Caco-2 (cell line): ENCODE measurements around the gene CAPN5. TPM values are rescaled to one million over a fixed set of nuclear protein-coding genes. Genes with fewer than 3 reads are reported as not detected.

Experiments
- BruUV-seq: library from RNA; stranded (reverse); fragments of 400-500 nt; replicated peaks from 2 replicates; lab custom pipeline; 2021; lab: Mats Ljungman, UMichigan
- CTCF ChIA-PET: fragments of 300-600 bp; sonication (Branson Sonifier 250); formaldehyde crosslinking; loops from one replicate; lab custom pipeline; 2022; ENCODE audit warnings: antibody characterized with exemption; lab: Charles Lee
- POLR2A ChIA-PET: fragments of 300-600 bp; sonication (Branson Sonifier 250); formaldehyde crosslinking; loops from one replicate; lab custom pipeline; 2022; ENCODE audit warnings: antibody characterized with exemption; lab: Charles Lee
- DNase-seq, 2 experiments: peaks; one replicate each; pipeline versions ENCODE4 v3.0.0 to v3.0.0-alpha.2; 2020 to 2022
- H3K27me3 ChIP-seq: replicated peaks from 2 replicates; pipeline ENCODE4 v1.6.0; 2011; ENCODE audit warnings: low read length; ENCODE audit not compliant: control insufficient read depth, insufficient read depth
- H3K36me3 ChIP-seq: 2 replicates; pipeline ENCODE4 v1.5.1; 2011; ENCODE audit warnings: low read length; ENCODE audit not compliant: control insufficient read depth, insufficient read depth
- H3K4me1 ChIP-seq: fragments of 250-450 bp; sonication (Bioruptor Pico); 2 replicates; pipeline ENCODE4 v1.5.1; 2020; ENCODE audit warnings: mild to moderate bottlenecking
- H3K4me3 ChIP-seq: 2 replicates; pipeline ENCODE4 v1.5.1; 2011; ENCODE audit warnings: low read depth, mild to moderate bottlenecking, control low read depth, low read length
- H3K9me3 ChIP-seq: fragments of 250-450 bp; sonication (Bioruptor Pico); 2 replicates; pipeline ENCODE4 v1.5.1; 2020; ENCODE audit warnings: mild to moderate bottlenecking, moderate library complexity
- H3K27ac Mint-ChIP-seq: one replicate; pipeline ENCODE4 v1.8.0; 2022; ENCODE audit warnings: mixed read lengths; ENCODE audit not compliant: unreplicated experiment
- H3K27me3 Mint-ChIP-seq: one replicate; pipeline ENCODE4 v1.8.0; 2022; ENCODE audit warnings: mixed read lengths; ENCODE audit not compliant: insufficient read depth, unreplicated experiment
- H3K36me3 Mint-ChIP-seq: one replicate; pipeline ENCODE4 v1.8.0; 2022; ENCODE audit warnings: mild to moderate bottlenecking, mixed read lengths; ENCODE audit not compliant: insufficient read depth, unreplicated experiment
- H3K4me1 Mint-ChIP-seq: one replicate; pipeline ENCODE4 v1.8.0; 2022; ENCODE audit warnings: low read depth, mixed read lengths; ENCODE audit not compliant: unreplicated experiment
- H3K4me3 Mint-ChIP-seq: one replicate; pipeline ENCODE4 v1.8.0; 2022; ENCODE audit warnings: mild to moderate bottlenecking, moderate library complexity, mixed read lengths; ENCODE audit not compliant: unreplicated experiment
- H3K9me3 Mint-ChIP-seq: one replicate; pipeline ENCODE4 v1.8.0; 2022; ENCODE audit warnings: mixed read lengths; ENCODE audit not compliant: unreplicated experiment
- CTCF ChIP-seq, 2 experiments: fragments of 200-600 bp in 1 of 2; IDR thresholded peaks; 1 replicate in 1 of 2; 2 replicates in 1 of 2; pipeline versions ENCODE4 v1.5.1 to v1.8.0; 2011 to 2022; ENCODE audit warnings: antibody characterized with exemption in 1 of 2, control low read depth in 1 of 2, inconsistent platforms in 1 of 2, low read depth in 1 of 2, low read length in 1 of 2, mild to moderate bottlenecking in 1 of 2, moderate library complexity in 1 of 2; ENCODE audit not compliant: insufficient read depth in 1 of 2, severe bottlenecking in 1 of 2, unreplicated experiment in 1 of 2
- intact Hi-C: fragments of 100-400 bp; cut with micrococcal nuclease; formaldehyde crosslinking; loops from one replicate; pipeline ENCODE4 v1.10.0; 2022; ENCODE audit not compliant: unreplicated experiment
- total RNA-seq: library from RNA; stranded (reverse); gene quantifications from 2 replicates; pipeline ENCODE4 v1.2.3, GENCODE V29; 2022

CAPN5 gene
- total RNA-seq, 1 experiment from 2014 or later: 21.2 TPM

DNA sequence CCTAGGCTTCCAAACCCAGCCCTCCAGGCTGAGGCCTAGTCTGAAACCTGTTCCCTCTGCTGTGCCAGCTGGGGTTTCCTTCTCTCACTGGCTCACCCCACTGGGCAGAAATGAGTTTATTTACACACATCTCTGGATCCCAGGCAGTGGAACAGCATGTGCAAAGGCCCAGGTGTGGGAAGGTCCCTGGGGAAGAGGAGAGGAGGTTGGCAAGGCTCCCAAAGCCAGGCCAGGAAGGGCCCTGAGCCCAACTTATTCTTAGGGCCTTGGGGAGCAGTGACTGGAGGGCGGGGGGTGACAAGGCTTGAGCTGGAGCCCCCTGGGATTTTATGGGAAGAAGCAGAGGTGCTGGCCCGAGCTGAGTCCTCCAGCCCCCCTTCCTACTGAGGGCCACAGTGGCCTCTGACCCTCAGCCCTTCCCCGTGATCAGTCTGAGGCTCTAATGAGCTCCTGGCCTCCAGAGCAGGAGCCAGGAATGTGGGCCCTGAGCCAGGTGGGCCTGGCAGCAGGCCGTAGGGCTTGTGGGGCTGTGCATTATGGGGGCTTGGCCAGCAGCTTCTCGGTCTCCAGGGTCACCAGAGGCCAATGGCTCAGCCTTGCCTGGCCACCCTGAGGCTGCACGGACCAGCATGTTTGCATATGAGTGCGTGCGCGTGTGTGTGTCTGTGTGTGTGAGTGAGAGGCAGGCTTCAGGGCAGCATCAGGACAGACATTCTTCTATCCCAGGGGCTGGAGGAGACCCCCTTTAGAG is 64.2 kb downstream of the CAPN5 start:
- intact Hi-C loops: no loop called here
- POLR2A ChIA-PET: no interaction called here
- no peak overlapping the region for H3K27ac Mint-ChIP-seq

DNA sequence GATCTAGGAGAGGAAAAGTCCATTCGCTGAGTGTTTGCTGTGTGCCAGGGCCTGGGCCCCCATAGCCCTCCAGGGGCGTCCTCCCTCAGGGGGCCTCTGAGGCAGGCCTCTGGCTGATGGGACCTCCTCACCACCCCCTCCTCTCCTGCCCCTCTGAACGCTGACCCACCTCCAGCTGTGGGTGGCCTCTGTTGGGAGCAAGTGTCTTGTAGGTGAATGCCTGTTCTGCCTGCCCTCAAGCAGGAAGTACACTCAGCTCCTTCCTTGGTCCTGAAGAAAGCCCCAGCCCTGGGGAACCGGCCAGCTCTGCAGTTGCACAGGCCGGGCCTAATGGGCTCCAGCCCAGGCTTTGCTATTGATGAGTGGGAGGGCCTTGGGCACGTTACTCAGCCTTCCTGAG is 64.8 kb downstream of the CAPN5 start:
- no TSS peak for BruUV-seq
- intact Hi-C loops: no loop called here
- H3K4me1 ChIP-seq: peaks cover 10% of the 10 kb centered on the region
- Mint-ChIP-seq H3K4me3 (no peak overlapping the region), H3K9me3 (no peaks in the 10 kb centered on the region), H3K27me3 (no peaks in the 10 kb centered on the region), H3K4me1 (peaks cover 19% of the 10 kb centered on the region), H3K27ac (peak overlapping the region; percentile 3), H3K36me3 (peaks cover 11% of the 10 kb centered on the region)
- no peaks in the 10 kb centered on the region for H3K9me3 ChIP-seq
- CTCF ChIA-PET: interaction anchor here (0.6 kb wide), 1 partner anchor 417 kb away, joined by 3 read pairs; no protein-coding TSS in a partner anchor
- no peak for TF ChIP-seq CTCF (IDR thresholded peaks at IDR 0.05; ENCODE audit: insufficient read depth in 1 of 2, low read depth in 1 of 2, low read length in 1 of 2, severe bottlenecking in 1 of 2, unreplicated experiment in 1 of 2)
- no peaks in the 10 kb centered on the region for H3K36me3 ChIP-seq
- no peaks in the 10 kb centered on the region for H3K27me3 ChIP-seq
- POLR2A ChIA-PET: no interaction called here
- no peak overlapping the region for H3K4me3 ChIP-seq
- DNase-seq: no peak

More for the DNA sequence above, 64.2 kb downstream of the CAPN5 start:
- CTCF ChIA-PET: interaction anchor here (0.6 kb wide), 1 partner anchor 417 kb away, joined by 3 read pairs; no protein-coding TSS in a partner anchor
- peaks cover 17% of the 10 kb centered on the region for H3K36me3 Mint-ChIP-seq
- no peak for TF ChIP-seq CTCF (IDR thresholded peaks at IDR 0.05; ENCODE audit: insufficient read depth in 1 of 2, low read depth in 1 of 2, low read length in 1 of 2, severe bottlenecking in 1 of 2, unreplicated experiment in 1 of 2)
- no peaks in the 10 kb centered on the region for H3K9me3 Mint-ChIP-seq
- no peak overlapping the region for H3K4me3 Mint-ChIP-seq
- Histone ChIP-seq H3K9me3 (no peaks in the 10 kb centered on the region), H3K4me3 (no peak overlapping the region), H3K4me1 (peaks cover 10% of the 10 kb centered on the region), H3K27me3 (no peaks in the 10 kb centered on the region), H3K36me3 (no peaks in the 10 kb centered on the region)
- no peak for DNase-seq
- peaks cover 19% of the 10 kb centered on the region for H3K4me1 Mint-ChIP-seq
- H3K27me3 Mint-ChIP-seq: no peaks in the 10 kb centered on the region
- BruUV-seq: no TSS peak

GRCh38 chr11:77135069-77135468 is 68.3 kb downstream of the CAPN5 start:
- ChIA-PET POLR2A (no interaction called here), CTCF (no interaction called here)
- Mint-ChIP-seq H3K36me3 (no peaks in the 10 kb centered on the region), H3K4me1 (peaks cover 6% of the 10 kb centered on the region), H3K9me3 (no peaks in the 10 kb centered on the region), H3K27me3 (no peaks in the 10 kb centered on the region), H3K4me3 (no peak overlapping the region), H3K27ac (no peak overlapping the region)
- H3K27me3 ChIP-seq: no peaks in the 10 kb centered on the region
- H3K36me3 ChIP-seq: no peaks in the 10 kb centered on the region
- no peak for TF ChIP-seq CTCF (IDR thresholded peaks at IDR 0.05; ENCODE audit: insufficient read depth in 1 of 2, low read depth in 1 of 2, low read length in 1 of 2, severe bottlenecking in 1 of 2, unreplicated experiment in 1 of 2)
- H3K9me3 ChIP-seq: no peaks in the 10 kb centered on the region
- no TSS peak for BruUV-seq
- intact Hi-C loops: no loop called here
- no peak overlapping the region for H3K4me3 ChIP-seq
- DNase-seq: no peak
- H3K4me1 ChIP-seq: peaks cover 2% of the 10 kb centered on the region
